Skeletal muscle satellite cell (primary cell): ENCODE measurements around the gene CCR9.

Experiments used
- H3K27me3 ChIP-seq: 2 replicates; pipeline ENCODE4 v1.7.0; 2013; ENCODE audit warnings: low read length; ENCODE audit not compliant: control insufficient read depth, insufficient read depth
- H3K36me3 ChIP-seq: 2 replicates; pipeline ENCODE4 v1.7.0; 2013; ENCODE audit warnings: mild to moderate bottlenecking, control low read depth, low read length; ENCODE audit not compliant: insufficient read depth
- H3K4me1 ChIP-seq: 2 replicates; pipeline ENCODE4 v1.7.0; 2013; ENCODE audit warnings: low read length; ENCODE audit not compliant: control insufficient read depth, insufficient read depth
- H3K4me2 ChIP-seq: 2 replicates; pipeline ENCODE4 v1.7.0; 2013; ENCODE audit warnings: mild to moderate bottlenecking, low read length
- H3K4me3 ChIP-seq: 2 replicates; pipeline ENCODE4 v1.7.0; 2013; ENCODE audit warnings: low read length
- H3K9ac ChIP-seq: 2 replicates; pipeline ENCODE4 v1.7.0; 2013; ENCODE audit warnings: mild to moderate bottlenecking, low read depth, low read length, moderate library complexity
- H3K9me3 ChIP-seq: replicated peaks from 2 replicates; pipeline ENCODE4 v1.7.0; 2013; ENCODE audit warnings: mild to moderate bottlenecking, control low read depth, low read length

Gene CCR9

GRCh38 chr3:45927881-45928280 lies 41.5 kb downstream of the CCR9 start:
- Histone ChIP-seq H3K36me3 (peaks cover 21% of the 10 kb centered on the region), H3K4me1 (peaks cover 17% of the 10 kb centered on the region), H3K27me3 (no peaks in the 10 kb centered on the region), H3K9ac (no peak overlapping the region), H3K4me2 (no peak overlapping the region), H3K4me3 (no peak overlapping the region), H3K9me3 (no peaks in the 10 kb centered on the region)

GRCh38 chr3:45929042-45929679 lies 42.8 kb downstream of the CCR9 start:
- Histone ChIP-seq H3K4me2 (no peak overlapping the region), H3K4me3 (no peak overlapping the region), H3K4me1 (peaks cover 17% of the 10 kb centered on the region), H3K36me3 (peaks cover 13% of the 10 kb centered on the region), H3K27me3 (no peaks in the 10 kb centered on the region), H3K9ac (no peak overlapping the region), H3K9me3 (no peaks in the 10 kb centered on the region)

- Histone ChIP-seq H3K4me3 (no peak overlapping the region), H3K27me3 (no peaks in the 10 kb centered on the region), H3K9ac (no peak overlapping the region), H3K4me1 (peaks cover 17% of the 10 kb centered on the region), H3K36me3 (peaks cover 18% of the 10 kb centered on the region), H3K4me2 (no peak overlapping the region), H3K9me3 (no peaks in the 10 kb centered on the region)
Measured at GRCh38 chr3:45931496-45931895, 45.2 kb downstream of the CCR9 start.

GRCh38 chr3:45932112-45932511 lies 45.8 kb downstream of the CCR9 start:
- Histone ChIP-seq H3K9me3 (no peaks in the 10 kb centered on the region), H3K4me2 (no peak overlapping the region), H3K27me3 (no peaks in the 10 kb centered on the region), H3K4me1 (peaks cover 17% of the 10 kb centered on the region), H3K36me3 (peaks cover 18% of the 10 kb centered on the region), H3K9ac (no peak overlapping the region), H3K4me3 (no peak overlapping the region)

GRCh38 chr3:45933591-45933990 lies 47.2 kb downstream of the CCR9 start:
- peaks cover 15% of the 10 kb centered on the region for H3K36me3 ChIP-seq
- H3K27me3 ChIP-seq, result no peaks in the 10 kb centered on the region
- H3K4me1 ChIP-seq, result peaks cover 3% of the 10 kb centered on the region
- no peak overlapping the region for H3K4me3 ChIP-seq
- no peak overlapping the region for H3K4me2 ChIP-seq
- no peaks in the 10 kb centered on the region for H3K9me3 ChIP-seq
- H3K9ac ChIP-seq, result no peak overlapping the region

- peaks cover 5% of the 10 kb centered on the region for H3K36me3 ChIP-seq
- no peaks in the 10 kb centered on the region for H3K9me3 ChIP-seq
- peaks cover 5% of the 10 kb centered on the region for H3K4me1 ChIP-seq
- H3K4me2 ChIP-seq, result no peak overlapping the region
- H3K4me3 ChIP-seq, result no peak overlapping the region
- no peaks in the 10 kb centered on the region for H3K27me3 ChIP-seq
- H3K9ac ChIP-seq, result no peak overlapping the region
Measured at GRCh38 chr3:45936261-45936660, 49.9 kb downstream of the CCR9 start.

GRCh38 chr3:45937206-45938042 lies 51.1 kb downstream of the CCR9 start:
- Histone ChIP-seq H3K9me3 (no peaks in the 10 kb centered on the region), H3K9ac (no peak overlapping the region), H3K4me3 (no peak overlapping the region), H3K4me1 (peaks cover 5% of the 10 kb centered on the region), H3K36me3 (peaks cover 5% of the 10 kb centered on the region), H3K4me2 (no peak overlapping the region), H3K27me3 (peaks cover 2% of the 10 kb centered on the region)

- Histone ChIP-seq H3K27me3 (peaks cover 4% of the 10 kb centered on the region), H3K4me3 (no peak overlapping the region), H3K4me2 (no peak overlapping the region), H3K4me1 (peaks cover 5% of the 10 kb centered on the region), H3K9ac (no peak overlapping the region), H3K9me3 (no peaks in the 10 kb centered on the region), H3K36me3 (peaks cover 5% of the 10 kb centered on the region)
Measured at GRCh38 chr3:45938043-45938435, 51.7 kb downstream of the CCR9 start.

- no peak overlapping the region for H3K4me2 ChIP-seq
- H3K9me3 ChIP-seq, result no peaks in the 10 kb centered on the region
- peaks cover 5% of the 10 kb centered on the region for H3K36me3 ChIP-seq
- H3K4me1 ChIP-seq, result peaks cover 5% of the 10 kb centered on the region
- H3K27me3 ChIP-seq, result peaks cover 4% of the 10 kb centered on the region
- no peak overlapping the region for H3K9ac ChIP-seq
- H3K4me3 ChIP-seq, result no peak overlapping the region
Measured at GRCh38 chr3:45938864-45939263, 52.5 kb downstream of the CCR9 start.

GRCh38 chr3:45939341-45939771 lies 53.0 kb downstream of the CCR9 start:
- H3K9me3 ChIP-seq, result no peaks in the 10 kb centered on the region
- H3K36me3 ChIP-seq, result peaks cover 5% of the 10 kb centered on the region
- no peak overlapping the region for H3K9ac ChIP-seq
- no peak overlapping the region for H3K4me2 ChIP-seq
- peaks cover 4% of the 10 kb centered on the region for H3K27me3 ChIP-seq
- peaks cover 5% of the 10 kb centered on the region for H3K4me1 ChIP-seq
- H3K4me3 ChIP-seq, result no peak overlapping the region

GRCh38 chr3:45940004-45940780 lies 53.8 kb downstream of the CCR9 start:
- H3K4me2 ChIP-seq, result no peak overlapping the region
- H3K9ac ChIP-seq, result no peak overlapping the region
- H3K36me3 ChIP-seq, result peaks cover 5% of the 10 kb centered on the region
- peaks cover 5% of the 10 kb centered on the region for H3K4me1 ChIP-seq
- peaks cover 4% of the 10 kb centered on the region for H3K27me3 ChIP-seq
- H3K9me3 ChIP-seq, result no peaks in the 10 kb centered on the region
- no peak overlapping the region for H3K4me3 ChIP-seq
